CD4-positive, alpha-beta T cell treated with Interleukin-1 beta for 1 hour (primary cell): ENCODE measurements around the gene CDKAL1.
"Not testable (repeated sequence)": the region's sequence is repeated elsewhere in the genome, so short reads cannot be mapped to it uniquely, and the experiment has no call there.

ENCODE experiments used
- DNase-seq, 2 donors: peaks; one replicate each; pipeline ENCODE4 v3.0.0-alpha.2; 2020 to 2022

CDKAL1 gene

GRCh38 chr6:20554817-20555216 is 20.6 kb downstream of the CDKAL1 start:
- no peak for DNase-seq

- no peak for DNase-seq
These were observed 25.8 kb downstream of the CDKAL1 start for GRCh38 chr6:20559924-20560551.

GRCh38 chr6:20563377-20563776 is 29.1 kb downstream of the CDKAL1 start:
- DNase-seq = no peak

GRCh38 chr6:20564269-20564668 is 30.0 kb downstream of the CDKAL1 start:
- peak in 1 of 2 donors; percentile 24 for DNase-seq

GRCh38 chr6:20564777-20565176 is 30.5 kb downstream of the CDKAL1 start:
- no peak for DNase-seq

- no peak for DNase-seq
These were observed 31.1 kb downstream of the CDKAL1 start for GRCh38 chr6:20565342-20565741.

- DNase-seq = no peak
These were observed 31.9 kb downstream of the CDKAL1 start for GRCh38 chr6:20566109-20566508.

GRCh38 chr6:20569000-20569610 is 34.8 kb downstream of the CDKAL1 start:
- DNase-seq = no peak

GRCh38 chr6:20571261-20571660 is 37.0 kb downstream of the CDKAL1 start:
- DNase-seq = no peak

- no peak for DNase-seq
These were observed 38.0 kb downstream of the CDKAL1 start for GRCh38 chr6:20572288-20572687.

GRCh38 chr6:20572940-20573339 is 38.7 kb downstream of the CDKAL1 start:
- DNase-seq = no peak

- DNase-seq = no peak
These were observed 40.1 kb downstream of the CDKAL1 start for GRCh38 chr6:20574355-20574754.

- no peak for DNase-seq
These were observed 40.9 kb downstream of the CDKAL1 start for GRCh38 chr6:20575125-20575524.

- DNase-seq = no peak
These were observed 41.6 kb downstream of the CDKAL1 start for GRCh38 chr6:20575704-20576451.

GRCh38 chr6:20577173-20577688 is 43.0 kb downstream of the CDKAL1 start:
- no peak for DNase-seq

- no peak for DNase-seq
These were observed 46.8 kb downstream of the CDKAL1 start for GRCh38 chr6:20581070-20581469.

GRCh38 chr6:20582586-20583443 is 48.6 kb downstream of the CDKAL1 start:
- DNase-seq = no peak

GRCh38 chr6:20583444-20583800 is 49.2 kb downstream of the CDKAL1 start:
- DNase-seq = no peak

- DNase-seq = no peak
These were observed 50.0 kb downstream of the CDKAL1 start for GRCh38 chr6:20584100-20584731.

- DNase-seq = no peak
These were observed 55.0 kb downstream of the CDKAL1 start for GRCh38 chr6:20589266-20589665.

GRCh38 chr6:20590476-20590875 is 56.2 kb downstream of the CDKAL1 start:
- not testable (repeated sequence) for DNase-seq

GRCh38 chr6:20594299-20594853 is 60.1 kb downstream of the CDKAL1 start:
- not testable (repeated sequence) for DNase-seq
